Measurements from ENCODE around the gene XRN1. TPM values are rescaled to one million over a fixed set of nuclear protein-coding genes. Genes with fewer than 3 reads are reported as not detected.
"Not testable (repeated sequence)": the region's sequence is repeated elsewhere in the genome, so short reads cannot be mapped to it uniquely, and the experiment has no call there.

The XRN1 gene
- total RNA-seq, 3 donors from 2014 or later (not counting 1 experiment from before 2014, with no cell fraction given), result 116 to 141 (median 128) TPM

- Histone ChIP-seq H3K9me3 (ENCODE audit: control insufficient read depth, insufficient read depth, low read length) (no peaks in the 10 kb centered on the region), H3K27me3 (ENCODE audit: control insufficient read depth, insufficient read depth, low read length) (no peaks in the 10 kb centered on the region), H3K36me3 (ENCODE audit: control insufficient read depth, insufficient read depth, low read length) (peaks cover 3% of the 10 kb centered on the region), H3K27ac (ENCODE audit: low read length) (peak overlapping the region; percentile 97), H3K4me3 (ENCODE audit: low read length) (peak overlapping the region; percentile 96), H3K4me1 (ENCODE audit: control insufficient read depth, insufficient read depth, low read length) (peaks cover 15% of the 10 kb centered on the region)
- DNase-seq (peak in 1 of 2 donors; percentile 63), ATAC-seq (peak; percentile 36 to 51 (median 44))
- no peak for TF ChIP-seq CTCF (IDR thresholded peaks at IDR 0.05)
- Mint-ChIP-seq H3K9me3 (no peaks in the 10 kb centered on the region), H3K27me3 (ENCODE audit: low read depth in 2 of 2) (no peaks in the 10 kb centered on the region), H3K4me3 (peak overlapping the region; percentile 100), H3K36me3 (peaks cover 7% of the 10 kb centered on the region), H3K27ac (peak overlapping the region; percentile 99 to 100), H3K4me1 (peaks cover 49 to 52% of the 10 kb centered on the region in 2 donors)
- intact Hi-C loops (cut with micrococcal nuclease), result loop anchor here (2.0 to 5.0 kb wide), 3 partner anchors 131 to 960 kb away; partner anchors contain the start of genes ATR, RASA2 and RNF7
- WGBS (ENCODE audit: insufficient coverage), result under 1% methylated on average over 35 of the region's 35 CpGs
Measured at GRCh38 chr3:142447301-142447851, 461 bp downstream of the XRN1 start.

GRCh38 chr3:142445816-142446254, 2.0 kb downstream of the XRN1 start:
- peak in 1 of 2 donors; percentile 41 for DNase-seq
- Mint-ChIP-seq H3K9me3 (no peaks in the 10 kb centered on the region), H3K36me3 (peaks cover 7% of the 10 kb centered on the region), H3K4me1 (peaks cover 60 to 63% of the 10 kb centered on the region in 2 donors), H3K27me3 (ENCODE audit: low read depth in 2 of 2) (no peaks in the 10 kb centered on the region), H3K4me3 (peak overlapping the region; percentile 100), H3K27ac (peak overlapping the region; percentile 99 to 100)
- intact Hi-C loops (cut with micrococcal nuclease), result loop anchor here (2.0 to 5.0 kb wide), 3 partner anchors 133 to 959 kb away; partner anchors contain the start of genes ATR, RASA2 and RNF7
- WGBS (ENCODE audit: insufficient coverage), result 38% methylated on average over 6 of the region's 6 CpGs
- no peak overlapping the region for H3K4me3 ChIP-seq (ENCODE audit: low read length)
- no peaks in the 10 kb centered on the region for H3K9me3 ChIP-seq (ENCODE audit: control insufficient read depth, insufficient read depth, low read length)
- H3K36me3 ChIP-seq (ENCODE audit: control insufficient read depth, insufficient read depth, low read length), result peaks cover under 1% of the 10 kb centered on the region
- peaks cover 15% of the 10 kb centered on the region for H3K4me1 ChIP-seq (ENCODE audit: control insufficient read depth, insufficient read depth, low read length)
- peak in 1 of 3 donors; percentile 9 for ATAC-seq
- H3K27ac ChIP-seq (ENCODE audit: low read length), result peak overlapping the region; percentile 62
- no peak for TF ChIP-seq CTCF (IDR thresholded peaks at IDR 0.05)
- no peaks in the 10 kb centered on the region for H3K27me3 ChIP-seq (ENCODE audit: control insufficient read depth, insufficient read depth, low read length)

GRCh38 chr3:142444343-142444742, 3.5 kb downstream of the XRN1 start:
- Histone ChIP-seq H3K27ac (ENCODE audit: low read length) (no peak overlapping the region), H3K27me3 (ENCODE audit: control insufficient read depth, insufficient read depth, low read length) (no peaks in the 10 kb centered on the region), H3K36me3 (ENCODE audit: control insufficient read depth, insufficient read depth, low read length) (no peaks in the 10 kb centered on the region), H3K9me3 (ENCODE audit: control insufficient read depth, insufficient read depth, low read length) (no peaks in the 10 kb centered on the region), H3K4me3 (ENCODE audit: low read length) (no peak overlapping the region), H3K4me1 (ENCODE audit: control insufficient read depth, insufficient read depth, low read length) (peaks cover 15% of the 10 kb centered on the region)
- Mint-ChIP-seq H3K9me3 (no peaks in the 10 kb centered on the region), H3K4me1 (peaks cover 67 to 69% of the 10 kb centered on the region in 2 donors), H3K27ac (no peak overlapping the region), H3K36me3 (peaks cover 7% of the 10 kb centered on the region), H3K27me3 (ENCODE audit: low read depth in 2 of 2) (no peaks in the 10 kb centered on the region), H3K4me3 (no peak overlapping the region)
- TF ChIP-seq CTCF (IDR thresholded peaks at IDR 0.05), result no peak
- no peak for DNase-seq
- intact Hi-C loops (cut with micrococcal nuclease), result no loop called here
- no peak for ATAC-seq
- 97% methylated on average over 9 of the region's 11 CpGs for WGBS (ENCODE audit: insufficient coverage)

- Mint-ChIP-seq H3K27ac (peak overlapping the region in 1 of 2 donors; percentile 52), H3K4me1 (peaks cover 73% of the 10 kb centered on the region in 2 donors)
- H3K9me3 Mint-ChIP-seq; H3K27me3 ChIP-seq (ENCODE audit: control insufficient read depth, insufficient read depth, low read length); H3K27me3 Mint-ChIP-seq (ENCODE audit: low read depth in 2 of 2); H3K27ac ChIP-seq (ENCODE audit: low read length); H3K36me3 ChIP-seq (ENCODE audit: control insufficient read depth, insufficient read depth, low read length); H3K4me3 ChIP-seq (ENCODE audit: low read length); H3K36me3 Mint-ChIP-seq; H3K9me3 ChIP-seq (ENCODE audit: control insufficient read depth, insufficient read depth, low read length); H3K4me3 Mint-ChIP-seq; ATAC-seq; intact Hi-C loops (cut with micrococcal nuclease); DNase-seq: not testable (repeated sequence)
- 99% methylated on average over 12 of the region's 12 CpGs for WGBS (ENCODE audit: insufficient coverage)
- H3K4me1 ChIP-seq (ENCODE audit: control insufficient read depth, insufficient read depth, low read length), result peaks cover 15% of the 10 kb centered on the region
Measured at GRCh38 chr3:142443060-142443459, 4.8 kb downstream of the XRN1 start.

GRCh38 chr3:142439499-142440220, 8.2 kb downstream of the XRN1 start:
- not testable (repeated sequence) for ATAC-seq

More at GRCh38 chr3:142439499-142440220, 8.2 kb downstream of the XRN1 start:
- intact Hi-C loops (cut with micrococcal nuclease); H3K36me3 Mint-ChIP-seq; H3K9me3 Mint-ChIP-seq; H3K27me3 ChIP-seq (ENCODE audit: control insufficient read depth, insufficient read depth, low read length); H3K27me3 Mint-ChIP-seq (ENCODE audit: low read depth in 2 of 2); H3K27ac ChIP-seq (ENCODE audit: low read length); H3K36me3 ChIP-seq (ENCODE audit: control insufficient read depth, insufficient read depth, low read length); H3K4me3 Mint-ChIP-seq; H3K4me3 ChIP-seq (ENCODE audit: low read length); H3K9me3 ChIP-seq (ENCODE audit: control insufficient read depth, insufficient read depth, low read length); DNase-seq: not testable (repeated sequence)
- peak overlapping the region; percentile 16 to 21 for H3K27ac Mint-ChIP-seq
- H3K4me1 ChIP-seq (ENCODE audit: control insufficient read depth, insufficient read depth, low read length), result peaks cover 11% of the 10 kb centered on the region
- peaks cover 54 to 55% of the 10 kb centered on the region in 2 donors for H3K4me1 Mint-ChIP-seq
- WGBS (ENCODE audit: insufficient coverage), result 98% methylated on average over 14 of the region's 15 CpGs
